Effector CD4-positive, alpha-beta T cell (primary cell): ENCODE measurements around the gene MAP3K13.

ENCODE experiments used
- DNase-seq: peaks from one replicate; pipeline ENCODE4 v3.0.0-alpha.2; 2020

MAP3K13 gene

DNA sequence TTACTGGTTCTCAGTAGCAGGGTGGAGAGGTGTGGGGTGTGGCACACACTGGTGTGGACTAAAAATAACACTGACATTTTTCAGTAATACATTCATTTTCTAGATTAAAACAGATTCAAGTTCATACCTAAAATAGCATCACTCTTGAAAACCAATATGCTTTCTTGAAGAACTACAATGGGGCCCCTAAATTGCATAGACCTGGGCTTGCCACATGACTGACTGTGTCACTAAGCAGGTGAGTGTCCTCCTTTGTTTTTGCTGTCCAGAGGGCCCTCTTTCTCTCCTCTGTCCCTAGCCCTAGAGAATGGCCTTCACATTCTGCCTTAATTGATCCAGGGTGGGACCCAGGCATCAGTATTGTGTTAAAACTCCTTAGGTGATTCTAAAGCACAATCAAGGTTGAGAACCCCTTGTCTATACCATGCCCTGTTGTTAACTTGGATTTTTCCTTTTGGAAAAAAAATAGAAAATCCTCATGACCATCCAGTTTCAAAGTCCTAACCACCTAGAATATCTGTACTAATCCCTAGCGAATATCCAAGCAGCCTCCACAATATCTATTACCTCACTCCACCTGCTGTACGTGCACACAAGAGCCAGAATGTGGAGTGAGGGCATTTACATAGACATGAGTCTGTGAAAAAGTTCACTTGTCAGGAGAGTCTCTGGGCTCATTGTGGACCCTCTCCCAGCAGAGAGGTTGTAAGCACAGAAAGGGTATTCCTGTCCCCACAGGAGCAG, 154.6 kb downstream of the MAP3K13 start:
- DNase-seq, result no peak

DNA sequence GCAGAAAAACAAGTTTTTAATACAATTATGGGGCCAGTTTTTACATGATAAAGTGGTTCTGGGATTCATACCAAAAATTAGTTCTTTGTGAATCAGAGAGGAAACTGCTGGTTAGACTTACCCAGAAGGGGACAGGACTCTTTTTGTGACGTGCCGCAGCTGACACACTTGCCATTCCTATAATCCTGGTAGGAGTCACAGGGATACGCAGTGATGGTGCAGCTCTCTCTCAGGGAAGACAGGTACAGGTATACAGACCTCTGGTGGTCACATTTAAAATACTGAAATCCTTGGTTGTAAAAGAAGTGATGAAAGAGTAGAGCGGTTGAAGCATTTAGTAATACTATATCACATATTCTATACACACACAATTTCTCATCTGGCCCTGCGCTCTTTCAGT, 156.1 kb downstream of the MAP3K13 start:
- DNase-seq, result no peak

- DNase-seq, result no peak
Observed at GRCh38 chr3:185521349-185522138, 158.6 kb downstream of the MAP3K13 start.

GRCh38 chr3:185526349-185526951, 163.5 kb downstream of the MAP3K13 start:
- DNase-seq, result no peak

- DNase-seq, result no peak
Observed at GRCh38 chr3:185527364-185527763, 164.4 kb downstream of the MAP3K13 start.

GRCh38 chr3:185528532-185528931, 165.6 kb downstream of the MAP3K13 start:
- DNase-seq, result no peak

DNA sequence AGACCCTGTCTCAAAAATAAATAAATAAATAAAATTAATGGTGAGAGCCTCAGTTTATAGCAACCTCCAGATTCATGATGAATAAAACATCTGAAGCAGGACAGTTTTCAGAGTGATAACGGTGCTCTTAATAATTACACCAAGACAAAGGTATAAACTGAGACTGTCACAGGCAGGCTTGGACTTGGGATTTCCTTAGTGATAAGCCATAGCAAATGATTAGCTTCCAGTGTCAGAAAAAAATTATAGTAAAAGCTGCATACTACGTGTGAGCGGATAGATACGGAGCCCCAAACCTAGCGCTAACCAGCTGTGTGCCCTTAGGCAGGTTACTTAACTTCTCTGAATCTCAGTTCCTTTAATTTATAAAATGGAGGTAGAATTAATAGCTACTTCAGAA, 167.9 kb downstream of the MAP3K13 start:
- DNase-seq, result no peak

- no peak for DNase-seq
Observed at GRCh38 chr3:185532901-185533300, 170.0 kb downstream of the MAP3K13 start.

DNA sequence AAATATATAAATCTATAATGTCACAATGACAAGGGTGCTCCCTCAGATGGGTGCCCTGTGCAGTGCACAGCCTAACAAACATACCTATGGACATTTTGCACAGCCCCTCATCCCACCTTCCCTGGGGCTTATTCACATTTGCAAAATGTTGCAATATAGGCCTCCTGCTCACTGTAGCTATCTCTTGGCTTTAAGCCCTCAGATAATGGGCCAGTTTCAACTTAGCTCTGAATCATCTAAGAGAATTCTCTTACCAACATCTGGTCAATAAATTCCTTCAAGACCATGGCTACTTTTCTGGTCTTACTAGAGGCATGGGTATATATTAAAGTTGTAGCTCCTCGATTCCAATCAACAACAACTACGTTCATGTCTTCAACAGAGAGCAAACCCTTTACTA, 171.6 kb downstream of the MAP3K13 start:
- no peak for DNase-seq

GRCh38 chr3:185537369-185537970, 174.5 kb downstream of the MAP3K13 start:
- DNase-seq, result no peak
